IMR-90 (cell line): ENCODE measurements around the gene BTN1A1. TPM values are rescaled to one million over a fixed set of nuclear protein-coding genes. Genes with fewer than 3 reads are reported as not detected.
A peak's percentile ranks its signal among the peaks of the same experiment; 100 is the strongest.
"Not testable (repeated sequence)": the region's sequence is repeated elsewhere in the genome, so short reads cannot be mapped to it uniquely, and the experiment has no call there.

Source experiments
- ATAC-seq: fragments of 200-7000 bp; cut with Tn5 transposase; 2 replicates; pipeline ENCODE4 v1.9.1; 2020; ENCODE audit warnings: low read depth, mild to moderate bottlenecking, moderate library complexity
- BruUV-seq: library from RNA; stranded (reverse); fragments of 400-500 nt; replicated peaks from 2 replicates; lab custom pipeline; 2021; lab: Mats Ljungman, UMichigan
- CTCF ChIA-PET: fragments of 300-600 bp; formaldehyde crosslinking; extraction: SDS; loops from one replicate; lab custom pipeline; 2021; ENCODE audit warnings: antibody characterized with exemption; lab: Yijun Ruan, JAX
- POLR2A ChIA-PET: fragments of 300-600 bp; sonication (Branson Sonifier 250); formaldehyde crosslinking; loops from one replicate; lab custom pipeline; 2022; ENCODE audit warnings: antibody characterized with exemption; ENCODE audit not compliant: unreplicated experiment; lab: Charles Lee
- DNase-seq: peaks from one replicate; pipeline ENCODE4 v3.0.0; 2013
- H2AFZ ChIP-seq: replicated peaks from 2 replicates; pipeline ENCODE3; 2013; ENCODE audit warnings: low read length, mild to moderate bottlenecking; ENCODE audit not compliant: poor library complexity
- H2AK5ac ChIP-seq: 2 replicates; pipeline ENCODE4 v1.6.1; 2013; ENCODE audit warnings: low read depth, low read length, inconsistent platforms
- H2AK9ac ChIP-seq: replicated peaks from 2 replicates; pipeline ENCODE3; 2013; ENCODE audit warnings: mild to moderate bottlenecking, low read depth, low read length, moderate library complexity; ENCODE audit not compliant: poor library complexity
- H2BK120ac ChIP-seq: 2 replicates; pipeline ENCODE4 v1.6.1; 2013; ENCODE audit warnings: low read depth, low read length, inconsistent platforms
- H2BK15ac ChIP-seq: 3 replicates; pipeline ENCODE4 v1.6.1; 2013; ENCODE audit warnings: low read depth, low read length, inconsistent platforms
- H2BK20ac ChIP-seq: 2 replicates; pipeline ENCODE4 v1.6.1; 2013; ENCODE audit warnings: low read depth, mild to moderate bottlenecking, inconsistent platforms, low read length, moderate library complexity
- H2BK5ac ChIP-seq: 2 replicates; pipeline ENCODE4 v1.6.1; 2013; ENCODE audit warnings: mild to moderate bottlenecking, low read depth, low read length, inconsistent platforms; ENCODE audit not compliant: poor library complexity, severe bottlenecking
- H3K14ac ChIP-seq: replicated peaks from 2 replicates; pipeline ENCODE4 v1.6.1; 2013; ENCODE audit warnings: low read depth, low read length, inconsistent platforms
- H3K18ac ChIP-seq: 2 replicates; pipeline ENCODE4 v1.6.1; 2013; ENCODE audit warnings: low read depth, low read length, control low read depth
- H3K23ac ChIP-seq: 2 replicates; pipeline ENCODE4 v1.6.1; 2013; ENCODE audit warnings: low read depth, low read length, inconsistent platforms
- H3K27ac ChIP-seq: 2 replicates; pipeline ENCODE4 v1.5.1; 2013; ENCODE audit warnings: mild to moderate bottlenecking, control low read depth, low read length; ENCODE audit not compliant: insufficient read depth
- H3K27me3 ChIP-seq: 2 replicates; pipeline ENCODE4 v1.6.1; 2013; ENCODE audit warnings: low read length; ENCODE audit not compliant: control insufficient read depth, insufficient read depth
- H3K36me3 ChIP-seq: 2 replicates; pipeline ENCODE4 v1.6.1; 2013; ENCODE audit warnings: low read length, mixed read lengths; ENCODE audit not compliant: control insufficient read depth, insufficient read depth
- H3K4ac ChIP-seq: 2 replicates; pipeline ENCODE4 v1.6.1; 2013; ENCODE audit warnings: low read depth, low read length, inconsistent platforms
- H3K4me1 ChIP-seq: 2 replicates; pipeline ENCODE4 v1.6.1; 2013; ENCODE audit warnings: low read length, mixed read lengths; ENCODE audit not compliant: control insufficient read depth, insufficient read depth
- H3K4me2 ChIP-seq: 2 replicates; pipeline ENCODE4 v1.6.1; 2013; ENCODE audit warnings: low read depth, mild to moderate bottlenecking, control low read depth, low read length, moderate library complexity
- H3K4me3 ChIP-seq: 2 replicates; pipeline ENCODE4 v1.5.1; 2013; ENCODE audit warnings: low read depth, mild to moderate bottlenecking, control low read depth, low read length, moderate library complexity; ENCODE audit not compliant: insufficient read depth
- H3K56ac ChIP-seq: 2 replicates; pipeline ENCODE4 v1.6.1; 2013; ENCODE audit warnings: low read length, inconsistent platforms; ENCODE audit not compliant: insufficient read depth; ENCODE audit errors: extremely low read depth
- H3K79me1 ChIP-seq, 2 experiments: 2 replicates each; pipeline ENCODE4 v1.6.1; 2013; ENCODE audit warnings: low read length in 2 of 2, inconsistent platforms in 1 of 2, low read depth in 1 of 2
- H3K9ac ChIP-seq: 2 replicates; pipeline ENCODE4 v1.6.1; 2013; ENCODE audit warnings: low read depth, low read length, control low read depth
- H3K9me1 ChIP-seq: 2 replicates; pipeline ENCODE4 v1.6.1; 2013; ENCODE audit warnings: low read length, inconsistent platforms; ENCODE audit not compliant: insufficient read depth
- H3K9me3 ChIP-seq: 2 replicates; pipeline ENCODE4 v1.6.1; 2013; ENCODE audit warnings: low read length; ENCODE audit not compliant: control insufficient read depth, insufficient read depth
- H4K20me1 ChIP-seq: 2 replicates; pipeline ENCODE4 v1.6.1; 2013; ENCODE audit warnings: low read length, inconsistent platforms; ENCODE audit not compliant: insufficient read depth
- H4K5ac ChIP-seq: 2 replicates; pipeline ENCODE4 v1.6.1; 2013; ENCODE audit warnings: mild to moderate bottlenecking, low read depth, low read length, control low read depth
- H4K8ac ChIP-seq, 2 experiments: 2 replicates each; pipeline ENCODE4 v1.6.1; 2013; ENCODE audit warnings: low read depth in 2 of 2, low read length in 2 of 2, control low read depth in 1 of 2, inconsistent platforms in 1 of 2
- H4K91ac ChIP-seq: 2 replicates; pipeline ENCODE4 v1.6.1; 2013; ENCODE audit warnings: low read depth, low read length, inconsistent platforms; ENCODE audit not compliant: insufficient read depth
- CEBPB ChIP-seq: IDR thresholded peaks from 2 replicates; pipeline ENCODE4 v1.6.1; 2012; ENCODE audit warnings: low read depth, low read length, improper control_type of control experiment
- RCOR1 ChIP-seq: IDR thresholded peaks from 2 replicates; pipeline ENCODE4 v1.6.1; 2012; ENCODE audit warnings: mild to moderate bottlenecking, low read length, improper control_type of control experiment; ENCODE audit not compliant: insufficient replicate concordance
- WGBS, 2 experiments: methylation state at CpG; one replicate each; pipeline versions ENCODE4 v1.1.5 to v1.1.7; 2013; ENCODE audit warnings: missing lambda C conversion rate in 2 of 2; ENCODE audit not compliant: insufficient read length in 1 of 2; ENCODE audit errors: extremely low coverage in 2 of 2; 5-methylcytosine and 5-hydroxymethylcytosine counted together
- dilution Hi-C: fragments of 300-500 bp; cut with HindIII; formaldehyde crosslinking; loops from one replicate; pipeline ENCODE4 v1.14.3; 2018; ENCODE audit warnings: low sequenced_read_pairs; ENCODE audit not compliant: unreplicated experiment
- in situ Hi-C: fragments of 300-500 bp; cut with MboI; formaldehyde crosslinking; loops from 3 replicates; pipeline ENCODE4 v1.14.3; 2019; ENCODE audit warnings: low sequenced_read_pairs, inconsistent platforms, mixed read lengths
- intact Hi-C: fragments of 100-400 bp; cut with micrococcal nuclease; formaldehyde crosslinking; loops from 2 replicates; pipeline ENCODE4 v1.10.0; 2022
- polyA plus RNA-seq, 3 experiments: library from polyadenylated mRNA; depleted of rRNA; stranded (reverse); fragments of >200 nt; gene quantifications; 2 replicates each; pipeline ENCODE4 v1.2.3, GENCODE V29; 2012; ENCODE audit warnings: low replicate concordance in 1 of 3
- total RNA-seq: library from RNA; depleted of rRNA; stranded (reverse); fragments of >200 nt; gene quantifications from 2 replicates; pipeline ENCODE4 v1.2.3, GENCODE V29; 2012

BTN1A1 gene
- total and polyA plus RNA-seq, 2 of the 4 experiments (the other 2 are of a cell fraction), result not detected

GRCh38 chr6:26459023-26459810 is 40.9 kb upstream of the BTN1A1 start:
- no peak overlapping the region for H2BK5ac ChIP-seq
- H2AK9ac ChIP-seq, result no peak overlapping the region
- peak overlapping the region; percentile 78 for H2AK5ac ChIP-seq
- peak; percentile 66 for TF ChIP-seq CEBPB
- no peak for TF ChIP-seq RCOR1
- H4K5ac ChIP-seq, result no peak overlapping the region
- H4K91ac ChIP-seq, result no peak overlapping the region
- peak overlapping the region; percentile 37; the same call in 1 of the 2 replicates for H3K4ac ChIP-seq
- no peak overlapping the region for H3K56ac ChIP-seq
- H2BK120ac ChIP-seq, result no peak overlapping the region
- no peak overlapping the region for H2AFZ ChIP-seq
- H4K20me1 ChIP-seq, result peaks cover 20% of the 10 kb centered on the region; the same call in 1 of the 2 replicates
- in situ Hi-C loops (no loop called here), dilution Hi-C loops (no loop called here), intact Hi-C loops (loop anchor here (5.0 kb wide), 1 partner anchor 78 kb away; the partner anchor contains the start of gene HMGN4)
- H3K79me1 ChIP-seq, result peaks cover 41 to 68% of the 10 kb centered on the region in 2 experiments
- H3K27me3 ChIP-seq, result no peaks in the 10 kb centered on the region
- H3K27ac ChIP-seq, result peak overlapping the region; percentile 12; the same call in 1 of the 2 replicates
- H3K4me2 ChIP-seq, result peak overlapping the region; percentile 90
- H3K23ac ChIP-seq, result peak overlapping the region; percentile 19
- no TSS peak for BruUV-seq
- peak overlapping the region; percentile 12; the same call in 1 of the 2 replicates for H3K9ac ChIP-seq
- peaks cover 34% of the 10 kb centered on the region for H3K9me1 ChIP-seq
- ChIA-PET POLR2A (no interaction called here), CTCF (no interaction called here)
- no peak overlapping the region for H2BK15ac ChIP-seq
- no peak for ATAC-seq
- H2BK20ac ChIP-seq, result no peak overlapping the region
- peaks cover 39% of the 10 kb centered on the region for H3K36me3 ChIP-seq
- H3K4me3 ChIP-seq, result peak overlapping the region; percentile 23; the same call in 1 of the 2 replicates
- WGBS, 2 experiments, result 80% methylated on average over 6 of the region's 16 CpGs; no CpG with 5 or more reads in 1 of the 2 experiments
- H3K4me1 ChIP-seq, result peaks cover 13% of the 10 kb centered on the region
- H3K9me3 ChIP-seq, result no peaks in the 10 kb centered on the region
- no peak overlapping the region for H3K18ac ChIP-seq
- H4K8ac ChIP-seq, result 0 out of 4 replicates have a peak overlapping the region, but pooled peaks of 1 of the 2 experiments have one; percentile 13
- H3K14ac ChIP-seq, result peak overlapping the region; percentile 38; the same call in 1 of the 2 replicates
- peak; percentile 34 for DNase-seq

- H2AK5ac ChIP-seq, H4K8ac ChIP-seq, H3K18ac ChIP-seq, H2AFZ ChIP-seq, H2AK9ac ChIP-seq, ATAC-seq, H2BK5ac ChIP-seq, POLR2A ChIA-PET, H2BK120ac ChIP-seq, intact Hi-C loops, H3K4ac ChIP-seq, H3K4me3 ChIP-seq, H4K91ac ChIP-seq, H3K9me3 ChIP-seq, H3K56ac ChIP-seq, H2BK20ac ChIP-seq, H3K27ac ChIP-seq, H3K4me2 ChIP-seq, H3K14ac ChIP-seq, H3K27me3 ChIP-seq, dilution Hi-C loops, CTCF ChIA-PET, H4K5ac ChIP-seq, BruUV-seq, DNase-seq, in situ Hi-C loops, H3K9ac ChIP-seq, H2BK15ac ChIP-seq: not testable (repeated sequence)
- Histone ChIP-seq H3K4me1 (peaks cover 13% of the 10 kb centered on the region), H4K20me1 (peaks cover 25% of the 10 kb centered on the region; the same call in 1 of the 2 replicates), H3K36me3 (peaks cover 59% of the 10 kb centered on the region), H3K23ac (peak overlapping the region; percentile 78; the same call in 1 of the 2 replicates), H3K79me1 (peaks cover 47 to 88% of the 10 kb centered on the region in 2 experiments), H3K9me1 (peaks cover 35% of the 10 kb centered on the region)
- 100% methylated on average over 1 of the region's 5 CpGs; no CpG with 5 or more reads in 1 of the 2 experiments for WGBS, 2 experiments
These were observed 38.8 kb upstream of the BTN1A1 start for GRCh38 chr6:26461353-26461752.
